GM13976 (cell line): ENCODE data around the gene SIPA1.

Experiments
- DNase-seq: peaks from one replicate; pipeline ENCODE4 v3.0.0; 2012; ENCODE audit warnings: low spot score
- CTCF ChIP-seq: IDR thresholded peaks from 2 replicates; pipeline ENCODE4 v1.5.1; 2012; ENCODE audit warnings: borderline replicate concordance, mild to moderate bottlenecking; ENCODE audit not compliant: insufficient read depth; ENCODE audit errors: extremely low read depth, missing control alignments, control extremely low read depth
- in situ Hi-C: fragments of 300-500 bp; cut with MboI; formaldehyde crosslinking; loops from one replicate; pipeline ENCODE4 v1.12.0; 2022; ENCODE audit warnings: low sequenced_read_pairs, mixed read lengths, inconsistent platforms; ENCODE audit not compliant: unreplicated experiment

Gene SIPA1, protein sequence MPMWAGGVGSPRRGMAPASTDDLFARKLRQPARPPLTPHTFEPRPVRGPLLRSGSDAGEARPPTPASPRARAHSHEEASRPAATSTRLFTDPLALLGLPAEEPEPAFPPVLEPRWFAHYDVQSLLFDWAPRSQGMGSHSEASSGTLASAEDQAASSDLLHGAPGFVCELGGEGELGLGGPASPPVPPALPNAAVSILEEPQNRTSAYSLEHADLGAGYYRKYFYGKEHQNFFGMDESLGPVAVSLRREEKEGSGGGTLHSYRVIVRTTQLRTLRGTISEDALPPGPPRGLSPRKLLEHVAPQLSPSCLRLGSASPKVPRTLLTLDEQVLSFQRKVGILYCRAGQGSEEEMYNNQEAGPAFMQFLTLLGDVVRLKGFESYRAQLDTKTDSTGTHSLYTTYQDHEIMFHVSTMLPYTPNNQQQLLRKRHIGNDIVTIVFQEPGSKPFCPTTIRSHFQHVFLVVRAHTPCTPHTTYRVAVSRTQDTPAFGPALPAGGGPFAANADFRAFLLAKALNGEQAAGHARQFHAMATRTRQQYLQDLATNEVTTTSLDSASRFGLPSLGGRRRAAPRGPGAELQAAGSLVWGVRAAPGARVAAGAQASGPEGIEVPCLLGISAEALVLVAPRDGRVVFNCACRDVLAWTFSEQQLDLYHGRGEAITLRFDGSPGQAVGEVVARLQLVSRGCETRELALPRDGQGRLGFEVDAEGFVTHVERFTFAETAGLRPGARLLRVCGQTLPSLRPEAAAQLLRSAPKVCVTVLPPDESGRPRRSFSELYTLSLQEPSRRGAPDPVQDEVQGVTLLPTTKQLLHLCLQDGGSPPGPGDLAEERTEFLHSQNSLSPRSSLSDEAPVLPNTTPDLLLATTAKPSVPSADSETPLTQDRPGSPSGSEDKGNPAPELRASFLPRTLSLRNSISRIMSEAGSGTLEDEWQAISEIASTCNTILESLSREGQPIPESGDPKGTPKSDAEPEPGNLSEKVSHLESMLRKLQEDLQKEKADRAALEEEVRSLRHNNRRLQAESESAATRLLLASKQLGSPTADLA

DNA sequence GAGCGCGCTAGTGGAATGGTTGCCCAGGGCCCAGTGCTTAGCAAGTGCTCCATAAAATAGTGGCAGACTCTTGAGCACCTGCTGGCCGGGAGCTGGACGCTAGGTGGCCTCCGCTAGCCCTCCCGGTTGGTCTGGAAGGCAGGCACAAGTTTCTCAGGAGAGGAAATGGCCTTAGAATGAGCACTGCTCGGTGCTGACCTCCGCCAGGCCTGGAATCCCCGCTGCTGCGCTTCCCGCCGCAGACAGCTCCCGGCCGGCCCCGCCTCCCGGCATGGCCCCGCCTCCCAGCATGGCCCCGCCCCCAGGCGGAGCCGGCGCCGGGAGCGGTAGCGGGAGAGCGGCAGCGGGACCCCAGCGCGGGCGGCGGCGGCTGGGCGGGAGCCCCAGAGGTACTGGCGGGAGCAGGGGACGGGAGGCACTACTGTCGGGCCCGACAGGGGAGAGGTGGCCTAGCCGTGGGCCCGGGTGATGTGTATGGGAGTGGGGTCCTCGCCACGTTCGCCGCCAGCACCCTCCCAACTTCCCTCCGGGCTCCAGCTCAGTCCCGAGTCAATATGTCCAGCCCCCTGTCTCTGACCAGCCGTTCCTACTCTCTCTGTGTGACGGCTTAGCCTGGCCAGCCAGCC, at the start of gene SIPA1:
Gene SIPA1, plus strand, starts transcription at position 308 of the 626 bp plus-strand sequence. CDS start 2,821 bp downstream, outside the sequence.
- TF ChIP-seq CTCF = peak; percentile 36
- DNase-seq = peak; percentile 92
- in situ Hi-C loops = no loop called here

GRCh38 chr11:65588199-65589054, 49.5 kb upstream of the SIPA1 start:
- in situ Hi-C loops = no loop called here
- peak; percentile 94 for DNase-seq
- TF ChIP-seq CTCF = peak; percentile 81

- DNase-seq = peak; percentile 85
- in situ Hi-C loops = no loop called here
- no peak for TF ChIP-seq CTCF
Measured at GRCh38 chr11:65589444-65590239, 48.3 kb upstream of the SIPA1 start.

DNA sequence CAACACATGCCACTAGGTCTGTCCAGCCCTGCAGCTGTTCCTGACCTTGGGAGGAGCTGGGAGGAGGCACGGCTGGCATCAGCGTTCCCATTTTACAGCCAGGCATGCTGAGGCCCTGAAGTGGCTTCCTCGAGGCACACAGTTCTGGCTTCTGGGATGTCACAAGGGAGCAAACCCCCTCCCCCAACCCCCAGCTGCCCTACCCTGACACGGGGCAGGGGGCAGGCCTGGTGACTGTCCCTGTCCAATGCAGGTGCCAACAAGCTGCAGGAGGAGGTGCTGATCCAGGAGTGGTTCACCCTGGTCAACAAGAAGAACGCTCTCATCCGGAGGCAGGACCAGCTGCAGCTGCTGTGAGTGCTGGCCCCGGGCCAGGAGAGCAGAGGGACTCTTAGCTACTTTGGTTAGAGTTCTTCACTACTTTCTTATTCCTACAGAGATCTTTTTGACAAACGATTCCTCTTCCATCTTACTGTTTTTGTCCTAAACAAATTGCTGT, 47.6 kb upstream of the SIPA1 start:
- in situ Hi-C loops = no loop called here
- TF ChIP-seq CTCF = no peak
- no peak for DNase-seq

- no peak for TF ChIP-seq CTCF
- in situ Hi-C loops = no loop called here
- no peak for DNase-seq
Measured at GRCh38 chr11:65591939-65592857, 45.7 kb upstream of the SIPA1 start.
